ENCODE measurements around the gene HSPBP1. TPM values are rescaled to one million over a fixed set of nuclear protein-coding genes. Genes with fewer than 3 reads are reported as not detected.
A peak's percentile ranks its signal among the peaks of the same experiment; 100 is the strongest.

HSPBP1 gene
- total and polyA plus RNA-seq, 2 of the 13 experiments (the other 11 are each of a cell fraction or from before 2014, with no cell fraction given) = 22.3 to 33.7 TPM

DNA sequence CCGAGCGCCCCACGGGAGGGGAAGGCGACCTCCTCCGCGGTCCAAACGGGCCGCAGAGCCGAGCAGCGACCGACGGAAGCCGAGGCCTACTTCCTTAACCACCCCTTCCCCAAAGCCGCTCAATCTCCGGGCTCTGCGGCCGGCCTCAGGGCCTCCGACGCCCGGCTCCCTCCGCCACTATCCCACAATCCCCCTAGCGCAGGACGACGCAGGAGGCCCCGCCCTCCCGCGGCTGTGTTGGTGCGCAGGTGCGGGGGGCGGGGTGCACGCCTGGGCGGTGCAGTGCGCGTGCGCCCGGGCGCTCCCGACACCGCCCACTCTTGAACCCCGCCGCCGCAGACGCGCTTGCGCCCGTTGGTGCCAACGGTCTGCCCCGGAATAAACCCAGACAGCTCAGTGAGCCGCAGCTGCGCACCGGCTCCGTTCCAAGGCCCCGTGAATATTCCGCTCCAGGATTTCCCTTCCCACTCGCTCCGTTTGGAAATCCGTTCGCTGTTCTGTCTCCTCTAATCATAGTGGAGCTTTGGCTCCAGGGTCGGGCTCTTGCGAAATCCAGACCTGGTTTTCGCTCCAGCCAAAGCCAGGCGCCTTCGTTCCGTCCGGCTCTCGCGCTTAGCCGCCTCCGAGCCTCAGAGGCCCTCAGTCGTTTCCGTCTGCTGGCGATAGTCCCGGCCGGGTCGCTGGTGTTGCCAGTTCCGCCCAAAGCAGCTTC, 20.9 kb downstream of the HSPBP1 start, which contains the start of gene PPP6R1 (continued):
- TF ChIP-seq KDM5A (IDR thresholded peaks at IDR 0.05; ENCODE audit: borderline replicate concordance, low read length) (peak; percentile 3; the same call in 1 of the 2 replicates), TBX3 (IDR thresholded peaks at IDR 0.05; ENCODE audit: borderline replicate concordance) (peak; percentile 79; the same call in 1 of the 2 replicates), REL (CRISPR knock-in tag; conservative IDR thresholded peaks at IDR 0.05) (peak; percentile 52; the same call in 1 of the 2 replicates), RBAK (CRISPR knock-in tag; IDR thresholded peaks at IDR 0.05) (no peak), ZNF441 (CRISPR knock-in tag; IDR thresholded peaks at IDR 0.05; ENCODE audit: borderline replicate concordance) (peak; percentile 52; the same call in 1 of the 2 replicates), HOXA3 (CRISPR knock-in tag; IDR thresholded peaks at IDR 0.05) (peak; percentile 85), CCDC6 (CRISPR knock-in tag; IDR thresholded peaks at IDR 0.05) (peak; percentile 78; the same call in 1 of the 2 replicates), ZNF724P (CRISPR knock-in tag; IDR thresholded peaks at IDR 0.05; ENCODE audit: borderline replicate concordance) (no peak), ZNF460 (CRISPR knock-in tag; IDR thresholded peaks at IDR 0.05; ENCODE audit: borderline replicate concordance) (no peak; the same call in 1 of the 2 replicates), CREM (IDR thresholded peaks at IDR 0.05) (peak; percentile 77), CREM (CRISPR knock-in tag; IDR thresholded peaks at IDR 0.05) (no peak), FOXK2 (IDR thresholded peaks at IDR 0.05) (peak; percentile 30; the same call in 1 of the 2 replicates), KMT2A (CRISPR knock-in tag; IDR thresholded peaks at IDR 0.05) (peak; percentile 73; the same call in 1 of the 2 replicates), CREB1 (IDR thresholded peaks at IDR 0.05) (peak; percentile 60), CREB1 (CRISPR knock-in tag; IDR thresholded peaks at IDR 0.05) (peak; percentile 91), TCF12 (IDR thresholded peaks at IDR 0.05) (no peak), TCF12 (CRISPR knock-in tag; IDR thresholded peaks at IDR 0.05) (no peak)
- TF ChIP-seq, protein P1, sequence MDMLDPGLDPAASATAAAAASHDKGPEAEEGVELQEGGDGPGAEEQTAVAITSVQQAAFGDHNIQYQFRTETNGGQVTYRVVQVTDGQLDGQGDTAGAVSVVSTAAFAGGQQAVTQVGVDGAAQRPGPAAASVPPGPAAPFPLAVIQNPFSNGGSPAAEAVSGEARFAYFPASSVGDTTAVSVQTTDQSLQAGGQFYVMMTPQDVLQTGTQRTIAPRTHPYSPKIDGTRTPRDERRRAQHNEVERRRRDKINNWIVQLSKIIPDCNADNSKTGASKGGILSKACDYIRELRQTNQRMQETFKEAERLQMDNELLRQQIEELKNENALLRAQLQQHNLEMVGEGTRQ (IDR thresholded peaks at IDR 0.05; ENCODE audit: low read depth, low read length) = no peak
- TF ChIP-seq, protein P1 (CRISPR knock-in tag; IDR thresholded peaks at IDR 0.05; ENCODE audit: borderline replicate concordance) = 0 out of 2 replicates have a peak, but pooled peaks have one; percentile 6
- TF ChIP-seq, protein P2, sequence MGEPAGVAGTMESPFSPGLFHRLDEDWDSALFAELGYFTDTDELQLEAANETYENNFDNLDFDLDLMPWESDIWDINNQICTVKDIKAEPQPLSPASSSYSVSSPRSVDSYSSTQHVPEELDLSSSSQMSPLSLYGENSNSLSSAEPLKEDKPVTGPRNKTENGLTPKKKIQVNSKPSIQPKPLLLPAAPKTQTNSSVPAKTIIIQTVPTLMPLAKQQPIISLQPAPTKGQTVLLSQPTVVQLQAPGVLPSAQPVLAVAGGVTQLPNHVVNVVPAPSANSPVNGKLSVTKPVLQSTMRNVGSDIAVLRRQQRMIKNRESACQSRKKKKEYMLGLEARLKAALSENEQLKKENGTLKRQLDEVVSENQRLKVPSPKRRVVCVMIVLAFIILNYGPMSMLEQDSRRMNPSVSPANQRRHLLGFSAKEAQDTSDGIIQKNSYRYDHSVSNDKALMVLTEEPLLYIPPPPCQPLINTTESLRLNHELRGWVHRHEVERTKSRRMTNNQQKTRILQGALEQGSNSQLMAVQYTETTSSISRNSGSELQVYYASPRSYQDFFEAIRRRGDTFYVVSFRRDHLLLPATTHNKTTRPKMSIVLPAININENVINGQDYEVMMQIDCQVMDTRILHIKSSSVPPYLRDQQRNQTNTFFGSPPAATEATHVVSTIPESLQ (CRISPR knock-in tag; conservative IDR thresholded peaks at IDR 0.05) = no peak
- TF ChIP-seq, protein P3, sequence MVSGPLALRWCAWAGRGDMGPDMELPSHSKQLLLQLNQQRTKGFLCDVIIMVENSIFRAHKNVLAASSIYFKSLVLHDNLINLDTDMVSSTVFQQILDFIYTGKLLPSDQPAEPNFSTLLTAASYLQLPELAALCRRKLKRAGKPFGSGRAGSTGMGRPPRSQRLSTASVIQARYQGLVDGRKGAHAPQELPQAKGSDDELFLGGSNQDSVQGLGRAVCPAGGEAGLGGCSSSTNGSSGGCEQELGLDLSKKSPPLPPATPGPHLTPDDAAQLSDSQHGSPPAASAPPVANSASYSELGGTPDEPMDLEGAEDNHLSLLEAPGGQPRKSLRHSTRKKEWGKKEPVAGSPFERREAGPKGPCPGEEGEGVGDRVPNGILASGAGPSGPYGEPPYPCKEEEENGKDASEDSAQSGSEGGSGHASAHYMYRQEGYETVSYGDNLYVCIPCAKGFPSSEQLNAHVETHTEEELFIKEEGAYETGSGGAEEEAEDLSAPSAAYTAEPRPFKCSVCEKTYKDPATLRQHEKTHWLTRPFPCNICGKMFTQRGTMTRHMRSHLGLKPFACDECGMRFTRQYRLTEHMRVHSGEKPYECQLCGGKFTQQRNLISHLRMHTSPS (CRISPR knock-in tag; IDR thresholded peaks at IDR 0.05; ENCODE audit: low read depth) = peak; percentile 76; the same call in 1 of the 2 replicates
- TF ChIP-seq, protein P4, sequence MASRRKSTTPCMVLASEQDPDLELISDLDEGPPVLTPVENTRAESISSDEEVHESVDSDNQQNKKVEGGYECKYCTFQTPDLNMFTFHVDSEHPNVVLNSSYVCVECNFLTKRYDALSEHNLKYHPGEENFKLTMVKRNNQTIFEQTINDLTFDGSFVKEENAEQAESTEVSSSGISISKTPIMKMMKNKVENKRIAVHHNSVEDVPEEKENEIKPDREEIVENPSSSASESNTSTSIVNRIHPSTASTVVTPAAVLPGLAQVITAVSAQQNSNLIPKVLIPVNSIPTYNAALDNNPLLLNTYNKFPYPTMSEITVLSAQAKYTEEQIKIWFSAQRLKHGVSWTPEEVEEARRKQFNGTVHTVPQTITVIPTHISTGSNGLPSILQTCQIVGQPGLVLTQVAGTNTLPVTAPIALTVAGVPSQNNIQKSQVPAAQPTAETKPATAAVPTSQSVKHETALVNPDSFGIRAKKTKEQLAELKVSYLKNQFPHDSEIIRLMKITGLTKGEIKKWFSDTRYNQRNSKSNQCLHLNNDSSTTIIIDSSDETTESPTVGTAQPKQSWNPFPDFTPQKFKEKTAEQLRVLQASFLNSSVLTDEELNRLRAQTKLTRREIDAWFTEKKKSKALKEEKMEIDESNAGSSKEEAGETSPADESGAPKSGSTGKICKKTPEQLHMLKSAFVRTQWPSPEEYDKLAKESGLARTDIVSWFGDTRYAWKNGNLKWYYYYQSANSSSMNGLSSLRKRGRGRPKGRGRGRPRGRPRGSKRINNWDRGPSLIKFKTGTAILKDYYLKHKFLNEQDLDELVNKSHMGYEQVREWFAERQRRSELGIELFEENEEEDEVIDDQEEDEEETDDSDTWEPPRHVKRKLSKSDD (CRISPR knock-in tag; IDR thresholded peaks at IDR 0.05; ENCODE audit: low read depth) = 0 out of 2 replicates have a peak, but pooled peaks have one; percentile 29

Data from HepG2 (cell line).